Adrenal gland (tissue), 12 donors: ENCODE data around the gene CADM1. TPM values are rescaled to one million over a fixed set of nuclear protein-coding genes. Genes with fewer than 3 reads are reported as not detected.

Experiments used
- DNase-seq, 7 donors: peaks; one replicate each; pipeline ENCODE4 v3.0.0-alpha.2; 2019 to 2020
- H3K27ac ChIP-seq, 5 donors: fragments of 200-600 bp; sonication (generic) in 4 of 5; 1 replicate in 3 of 5; 2 replicates in 2 of 5; pipeline versions ENCODE4 v1.5.1 to v1.8.0; 2016 to 2020; ENCODE audit warnings: mild to moderate bottlenecking in 1 of 5
- H3K27me3 ChIP-seq: fragments of 200-600 bp; 2 replicates; pipeline ENCODE4 v1.8.0; 2021
- H3K36me3 ChIP-seq, 2 donors: fragments of 200-600 bp; replicated peaks in 1 of 2; 1 replicate in 1 of 2; 2 replicates in 1 of 2; pipeline versions ENCODE4 v1.5.1 to v1.8.0; 2018 to 2022
- H3K4me1 ChIP-seq, 2 donors: fragments of 200-600 bp; replicated peaks in 1 of 2; 1 replicate in 1 of 2; 2 replicates in 1 of 2; pipeline versions ENCODE4 v1.5.1 to v1.8.0; 2018 to 2021
- H3K4me3 ChIP-seq, 4 donors: fragments of 200-600 bp; sonication (generic) in 3 of 4; one replicate each; pipeline ENCODE4 v1.5.1; 2016 to 2018
- H3K9me3 ChIP-seq, 3 donors: fragments of 200-600 bp; sonication (generic) in 1 of 3; replicated peaks in 1 of 3; 1 replicate in 2 of 3; 2 replicates in 1 of 3; pipeline versions ENCODE4 v1.5.1 to v1.8.0; 2016 to 2021
- CTCF ChIP-seq, 6 experiments: fragments of 450-650 bp in 4 of 6; fragments of 200-600 bp in 2 of 6; sonication (generic) in 1 of 6; IDR thresholded peaks; 1 replicate in 5 of 6; 2 replicates in 1 of 6; pipeline versions ENCODE4 v1.5.1 to v1.8.0; 2016 to 2021; ENCODE audit warnings: antibody characterized with exemption in 6 of 6, mild to moderate bottlenecking in 2 of 6, moderate library complexity in 1 of 6
- POLR2A ChIP-seq, 2 donors: fragments of 450-650 bp; IDR thresholded peaks; one replicate each; pipeline ENCODE4 v1.6.1; 2017; ENCODE audit warnings: antibody characterized with exemption in 2 of 2, mild to moderate bottlenecking in 2 of 2, moderate library complexity in 1 of 2
- WGBS, 4 donors: extraction: QIAGEN DNeasy Blood & Tissue Kit in 2 of 4; methylation state at CpG; one replicate each; pipeline versions ENCODE4 v1.1.5 to v1.1.7; 2013 to 2017; 5-methylcytosine and 5-hydroxymethylcytosine counted together
- intact Hi-C, 2 donors: fragments of 100-400 bp; cut with DNase I; formaldehyde crosslinking; loops; one replicate each; pipeline versions ENCODE4 v1.14.1 to v1.15.0; 2022 to 2023
- polyA plus RNA-seq, 3 donors: library from polyadenylated mRNA; stranded (reverse); fragments of 200-250 nt in 2 of 3; fragments of 350-450 nt in 1 of 3; fragmentation: Illumina TruSeq in 1 of 3; extraction: RNeasy Lipid Tissue Mini Kit (QIAGEN cat#74804) in 1 of 3; gene quantifications; one replicate each; pipeline ENCODE4 v1.2.3, GENCODE V29; 2013 to 2014
- total RNA-seq, 9 donors: library from RNA; depleted of rRNA in 4 of 9; stranded (reverse); fragments of >200 nt in 4 of 9; fragments of 120-200 nt in 1 of 9; fragmentation: NEBNext Ultra II Directional in 1 of 9; extraction: Animal tissue kit (Norgen Biotek cat#: 25700) in 1 of 9; gene quantifications; one replicate each; pipeline versions ENCODE4 v1.1.0 to v1.2.4, GENCODE V29; 2013 to 2023
- donor health status: healthy with polysubstance abuse.
- donor health status: Bipolar disorder and iron deficiency.
- donor health status: DM: yes; HTN: yes; CAD: no.
- donor health status: DM: no; HTN: no; CAD: no.
- donor health status: DM: no; HTN: no; CAD: no.
- donor health status: DM: yes; HTN: yes; CAD: no.

Gene CADM1
- total and polyA plus RNA-seq, 12 donors, result 21.6 to 256 (median 39.8) TPM

- no peaks in the 10 kb centered on the region for H3K36me3 ChIP-seq
Measured at GRCh38 chr11:115313224-115313838, 190.9 kb downstream of the CADM1 start.

GRCh38 chr11:115311949-115312348 is 192.3 kb downstream of the CADM1 start:
- peaks cover 0 to 13% of the 10 kb centered on the region in 2 donors for H3K4me1 ChIP-seq
- no peaks in the 10 kb centered on the region for H3K36me3 ChIP-seq
- H3K4me3 ChIP-seq, result no peak overlapping the region
- intact Hi-C loops, result no loop called here
- WGBS, 4 donors, result 92 to 97% (median 92%) methylated on average over 3 of the region's 3 CpGs
- H3K27ac ChIP-seq, result no peak overlapping the region
- DNase-seq, result no peak
- TF ChIP-seq POLR2A (IDR thresholded peaks at IDR 0.05) (no peak), CTCF (IDR thresholded peaks at IDR 0.05) (no peak)
- H3K9me3 ChIP-seq, result no peaks in the 10 kb centered on the region
- H3K27me3 ChIP-seq, result no peaks in the 10 kb centered on the region

More at GRCh38 chr11:115313224-115313838, 190.9 kb downstream of the CADM1 start:
- intact Hi-C loops, result no loop called here
- WGBS, 4 donors, result 49 to 60% (median 54%) methylated on average over 2 of the region's 2 CpGs
- DNase-seq, result no peak
- Histone ChIP-seq H3K27ac (peak overlapping the region in 1 of 5 donors; percentile 30), H3K27me3 (no peaks in the 10 kb centered on the region), H3K4me3 (no peak overlapping the region), H3K4me1 (peaks cover 0 to 13% of the 10 kb centered on the region in 2 donors), H3K9me3 (no peaks in the 10 kb centered on the region)
- TF ChIP-seq POLR2A (IDR thresholded peaks at IDR 0.05) (no peak), CTCF (IDR thresholded peaks at IDR 0.05) (no peak)

GRCh38 chr11:115306689-115307088 is 197.5 kb downstream of the CADM1 start:
- no peaks in the 10 kb centered on the region for H3K9me3 ChIP-seq
- WGBS, 4 donors, result 78 to 95% (median 92%) methylated on average over 1 of the region's 1 CpG

More at GRCh38 chr11:115306689-115307088, 197.5 kb downstream of the CADM1 start:
- Histone ChIP-seq H3K4me1 (no peaks in the 10 kb centered on the region), H3K4me3 (no peak overlapping the region), H3K36me3 (no peaks in the 10 kb centered on the region), H3K27ac (no peak overlapping the region), H3K27me3 (no peaks in the 10 kb centered on the region)
- DNase-seq, result no peak
- intact Hi-C loops, result no loop called here
- no peak for TF ChIP-seq CTCF (IDR thresholded peaks at IDR 0.05)
- no peak for TF ChIP-seq POLR2A (IDR thresholded peaks at IDR 0.05)
